Fibroblast of pulmonary artery (primary cell): ENCODE measurements around the gene CHKB.

Experiments used
- DNase-seq: peaks from one replicate; pipeline ENCODE4 v3.0.0-alpha.2; 2010; ENCODE audit warnings: low read depth
- H3K4me3 ChIP-seq: replicated peaks from 2 replicates; pipeline ENCODE4 v1.5.1; 2011; ENCODE audit warnings: low read depth, mild to moderate bottlenecking, control low read depth, low read length, moderate library complexity
- CTCF ChIP-seq: IDR thresholded peaks from 2 replicates; pipeline ENCODE4 v1.5.1; 2011; ENCODE audit warnings: mild to moderate bottlenecking, control low read depth, low read length, inconsistent platforms; ENCODE audit errors: missing control alignments

CHKB gene

GRCh38 chr22:50562523-50563412, 19.9 kb downstream of the CHKB start, which contains the start of gene SYCE3:
Gene SYCE3, minus strand, starts transcription at chr22:50562919. Its CDS starts 6,514 bp downstream, at chr22:50556405.
- peak; percentile 86 for DNase-seq
- peak; percentile 54 for TF ChIP-seq CTCF
- peak within 1 kb of the TSS; percentile 60 for H3K4me3 ChIP-seq

- H3K4me3 ChIP-seq, result no peak overlapping the region
- no peak for TF ChIP-seq CTCF
- DNase-seq, result no peak
Measured at GRCh38 chr22:50561401-50562358, 21.0 kb downstream of the CHKB start.

GRCh38 chr22:50560034-50560433, 22.6 kb downstream of the CHKB start:
- H3K4me3 ChIP-seq, result no peak overlapping the region
- TF ChIP-seq CTCF, result no peak
- DNase-seq, result no peak

GRCh38 chr22:50556703-50557102, 25.9 kb downstream of the CHKB start:
- no peak for TF ChIP-seq CTCF
- no peak for DNase-seq
- no peak overlapping the region for H3K4me3 ChIP-seq

- no peak overlapping the region for H3K4me3 ChIP-seq
- DNase-seq, result no peak
- no peak for TF ChIP-seq CTCF
Measured at GRCh38 chr22:50553310-50553709, 29.3 kb downstream of the CHKB start.

- no peak for TF ChIP-seq CTCF
- DNase-seq, result no peak
- H3K4me3 ChIP-seq, result no peak overlapping the region
Measured at GRCh38 chr22:50551160-50551752, 31.4 kb downstream of the CHKB start.
